ENCODE measurements around the gene HTATIP2.

DNA sequence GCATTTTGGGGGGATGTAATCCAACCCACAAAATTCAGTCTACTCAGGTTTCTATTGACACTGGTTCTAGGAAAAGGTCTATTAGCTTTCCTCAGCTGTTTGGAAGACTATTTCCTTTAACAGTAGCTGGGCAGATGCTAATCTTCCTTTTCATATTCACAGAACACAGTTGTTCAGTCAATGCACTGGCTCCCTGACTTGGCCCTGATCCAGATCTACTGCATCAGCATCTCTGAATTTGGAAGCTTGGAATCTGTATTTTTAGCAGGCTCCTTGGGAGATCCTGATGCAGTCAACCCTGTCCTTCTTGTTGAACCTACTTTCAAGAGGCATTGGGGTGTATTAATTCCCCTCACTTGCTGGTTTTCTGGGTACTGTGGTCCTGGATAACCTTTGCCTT lies 6.3 kb downstream of the HTATIP2 start:
- TF ChIP-seq, protein P1, sequence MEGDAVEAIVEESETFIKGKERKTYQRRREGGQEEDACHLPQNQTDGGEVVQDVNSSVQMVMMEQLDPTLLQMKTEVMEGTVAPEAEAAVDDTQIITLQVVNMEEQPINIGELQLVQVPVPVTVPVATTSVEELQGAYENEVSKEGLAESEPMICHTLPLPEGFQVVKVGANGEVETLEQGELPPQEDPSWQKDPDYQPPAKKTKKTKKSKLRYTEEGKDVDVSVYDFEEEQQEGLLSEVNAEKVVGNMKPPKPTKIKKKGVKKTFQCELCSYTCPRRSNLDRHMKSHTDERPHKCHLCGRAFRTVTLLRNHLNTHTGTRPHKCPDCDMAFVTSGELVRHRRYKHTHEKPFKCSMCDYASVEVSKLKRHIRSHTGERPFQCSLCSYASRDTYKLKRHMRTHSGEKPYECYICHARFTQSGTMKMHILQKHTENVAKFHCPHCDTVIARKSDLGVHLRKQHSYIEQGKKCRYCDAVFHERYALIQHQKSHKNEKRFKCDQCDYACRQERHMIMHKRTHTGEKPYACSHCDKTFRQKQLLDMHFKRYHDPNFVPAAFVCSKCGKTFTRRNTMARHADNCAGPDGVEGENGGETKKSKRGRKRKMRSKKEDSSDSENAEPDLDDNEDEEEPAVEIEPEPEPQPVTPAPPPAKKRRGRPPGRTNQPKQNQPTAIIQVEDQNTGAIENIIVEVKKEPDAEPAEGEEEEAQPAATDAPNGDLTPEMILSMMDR (conservative IDR thresholded peaks at IDR 0.05; ENCODE audit: low read depth, low read length) = no peak
- no peak for TF ChIP-seq EZH2 (IDR thresholded peaks at IDR 0.05; ENCODE audit: low read length, unreplicated experiment)
